GM18499 (cell line): ENCODE results near the gene DAO.
"Not testable (repeated sequence)": the region's sequence is repeated elsewhere in the genome, so short reads cannot be mapped to it uniquely, and the experiment has no call there.

ENCODE experiments used
- ATAC-seq: cut with Tn5 transposase; IDR thresholded peaks from one replicate; pipeline ENCODE4 v1.9.1; 2021; ENCODE audit warnings: moderate number of reproducible peaks; ENCODE audit not compliant: insufficient read depth, unreplicated experiment

Gene DAO

GRCh38 chr12:108879615-108880254 lies at the start of gene DAO:
DAO (plus strand) TSS chr12:108880092; CDS start chr12:108885007, 4,915 bp downstream.
- ATAC-seq = no peak

GRCh38 chr12:108831309-108831991 lies 48.4 kb upstream of the DAO start:
- ATAC-seq = no peak

- no peak for ATAC-seq
These were observed 47.7 kb upstream of the DAO start for GRCh38 chr12:108832208-108832607.

- no peak for ATAC-seq
These were observed 47.0 kb upstream of the DAO start for GRCh38 chr12:108832730-108833354.

GRCh38 chr12:108833355-108833733 lies 46.5 kb upstream of the DAO start:
- ATAC-seq = no peak

- no peak for ATAC-seq
These were observed 46.0 kb upstream of the DAO start for GRCh38 chr12:108833757-108834472.

GRCh38 chr12:108835860-108836634 lies 43.8 kb upstream of the DAO start:
- ATAC-seq = no peak

GRCh38 chr12:108837239-108837638 lies 42.7 kb upstream of the DAO start:
- no peak for ATAC-seq

- ATAC-seq = no peak
These were observed 42.2 kb upstream of the DAO start for GRCh38 chr12:108837680-108838079.

- peak; percentile 77 for ATAC-seq
These were observed 41.5 kb upstream of the DAO start for GRCh38 chr12:108838194-108839017.

- ATAC-seq = no peak
These were observed 40.6 kb upstream of the DAO start for GRCh38 chr12:108839018-108839889.

- ATAC-seq = no peak
These were observed 40.0 kb upstream of the DAO start for GRCh38 chr12:108839890-108840230.

GRCh38 chr12:108840605-108841332 lies 39.1 kb upstream of the DAO start:
- ATAC-seq = no peak

GRCh38 chr12:108841825-108842224 lies 38.1 kb upstream of the DAO start:
- not testable (repeated sequence) for ATAC-seq

GRCh38 chr12:108842361-108842760 lies 37.5 kb upstream of the DAO start:
- no peak for ATAC-seq

- no peak for ATAC-seq
These were observed 36.7 kb upstream of the DAO start for GRCh38 chr12:108843187-108843586.

GRCh38 chr12:108845696-108846095 lies 34.2 kb upstream of the DAO start:
- ATAC-seq = no peak

GRCh38 chr12:108846290-108846701 lies 33.6 kb upstream of the DAO start:
- ATAC-seq = no peak
